SH-SY5Y (cell line): ENCODE measurements around the gene SMIM8.

Experiments used
- GATA2 ChIP-seq: IDR thresholded peaks from 2 replicates; pipeline ENCODE4 v1.6.1; 2011; ENCODE audit warnings: mild to moderate bottlenecking, low read depth, low read length
- GATA3 ChIP-seq: IDR thresholded peaks from 2 replicates; pipeline ENCODE4 v1.6.1; 2011; ENCODE audit warnings: low read depth, mild to moderate bottlenecking, low read length, moderate library complexity

- TF ChIP-seq GATA2 (no peak), GATA3 (no peak)
Observed at GRCh38 chr6:87333591-87334181, 11.3 kb downstream of the SMIM8 start.
